ENCODE measurements around the gene AHDC1.

Gene AHDC1

GRCh38 chr1:27618341-27619082, 14.6 kb upstream of the AHDC1 start:
- TF ChIP-seq CTCF (conservative IDR thresholded peaks at IDR 0.05; ENCODE audit: low read depth, low read length) = no peak
- DNase-seq (ENCODE audit: low read depth) = no peak
- no peak overlapping the region for H3K4me3 ChIP-seq (ENCODE audit: low read length)

- no peak for TF ChIP-seq CTCF (conservative IDR thresholded peaks at IDR 0.05; ENCODE audit: low read depth, low read length)
- no peak overlapping the region for H3K4me3 ChIP-seq (ENCODE audit: low read length)
- no peak for DNase-seq (ENCODE audit: low read depth)
Observed at GRCh38 chr1:27617420-27617819, 13.5 kb upstream of the AHDC1 start.

- no peak overlapping the region for H3K4me3 ChIP-seq (ENCODE audit: low read length)
- no peak for DNase-seq (ENCODE audit: low read depth)
- peak; percentile 40 for TF ChIP-seq CTCF (conservative IDR thresholded peaks at IDR 0.05; ENCODE audit: low read depth, low read length)
Observed at GRCh38 chr1:27616441-27616840, 12.5 kb upstream of the AHDC1 start.

GRCh38 chr1:27615346-27616192, 11.6 kb upstream of the AHDC1 start:
- DNase-seq (ENCODE audit: low read depth) = no peak
- TF ChIP-seq CTCF (conservative IDR thresholded peaks at IDR 0.05; ENCODE audit: low read depth, low read length) = no peak
- no peak overlapping the region for H3K4me3 ChIP-seq (ENCODE audit: low read length)

- DNase-seq (ENCODE audit: low read depth) = no peak
- no peak for TF ChIP-seq CTCF (conservative IDR thresholded peaks at IDR 0.05; ENCODE audit: low read depth, low read length)
- peak overlapping the region; percentile 12 for H3K4me3 ChIP-seq (ENCODE audit: low read length)
Observed at GRCh38 chr1:27614625-27615344, 10.8 kb upstream of the AHDC1 start.

- H3K4me3 ChIP-seq (ENCODE audit: low read length) = no peak overlapping the region
- no peak for DNase-seq (ENCODE audit: low read depth)
- no peak for TF ChIP-seq CTCF (conservative IDR thresholded peaks at IDR 0.05; ENCODE audit: low read depth, low read length)
Observed at GRCh38 chr1:27614043-27614624, 10.2 kb upstream of the AHDC1 start.
